Measurements from ENCODE around the gene ELMO1. TPM values are rescaled to one million over a fixed set of nuclear protein-coding genes. Genes with fewer than 3 reads are reported as not detected.

The ELMO1 gene
- total and polyA plus RNA-seq, 4 donors: 10.1 to 183 (median 34.4) TPM

DNA sequence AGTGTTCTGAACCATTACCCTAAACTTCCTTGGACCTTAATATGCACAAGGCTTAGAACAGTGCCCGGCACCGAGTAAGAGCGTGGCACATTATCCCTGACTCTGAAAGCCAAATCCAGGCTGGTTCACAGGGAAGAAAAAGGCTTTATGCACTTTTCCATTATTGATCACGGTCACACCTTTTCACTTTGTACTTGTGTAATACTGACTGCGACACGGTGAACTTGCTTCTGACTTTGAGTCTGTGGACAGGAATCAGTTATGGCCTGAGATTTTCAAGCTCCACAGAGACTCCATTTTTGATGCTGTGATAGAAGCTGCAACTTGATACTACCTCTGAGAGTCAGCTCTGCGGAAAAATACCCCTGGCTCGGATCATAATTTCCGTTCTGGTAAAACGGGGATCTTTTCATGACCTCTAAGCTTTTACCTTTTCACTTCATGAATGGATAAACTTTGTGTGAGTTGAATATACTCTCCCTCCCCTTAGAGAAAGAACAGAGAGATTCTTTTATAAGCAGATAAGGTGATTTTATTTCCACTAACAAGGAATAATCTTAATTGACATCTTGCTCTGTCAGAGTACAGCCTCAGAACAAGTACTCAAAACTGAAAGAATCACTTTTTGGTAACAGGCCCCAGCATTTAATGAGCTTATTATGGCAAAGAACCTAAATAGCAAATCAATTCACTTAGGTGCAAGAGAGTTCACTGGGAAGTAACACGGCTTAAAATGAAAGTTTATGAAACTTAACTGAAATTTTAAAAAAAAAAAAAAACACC is 88.8 kb downstream of the ELMO1 start:
- H3K4me1 ChIP-seq (ENCODE audit: control insufficient read depth in 5 of 5, insufficient read depth in 5 of 5, low read length in 5 of 5): peaks cover 3 to 15% (median 4%) of the 10 kb centered on the region in 5 donors
- 90 to 96% methylated on average over 11 of the region's 11 CpGs for WGBS, 2 donors

DNA sequence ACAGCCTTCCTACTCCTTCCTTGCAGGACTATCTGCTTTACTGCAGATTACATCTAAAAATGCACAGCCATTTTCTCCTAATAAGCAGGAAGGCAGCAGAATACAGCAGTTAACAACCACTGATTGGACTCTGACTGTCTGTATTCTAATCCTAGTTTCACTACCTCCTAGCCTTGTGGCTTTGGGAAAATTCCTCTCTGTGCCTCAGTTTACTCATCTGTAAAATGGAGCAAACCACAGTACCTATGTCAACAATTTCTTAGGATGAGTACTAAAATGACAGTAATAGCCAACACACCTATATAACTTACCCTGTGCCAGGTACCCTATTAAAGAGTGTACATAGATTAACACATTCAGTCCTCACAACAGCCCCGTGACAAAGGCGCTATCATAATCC is 89.5 kb downstream of the ELMO1 start:
- no peak for DNase-seq
- Histone ChIP-seq H3K4me1 (ENCODE audit: control insufficient read depth in 5 of 5, insufficient read depth in 5 of 5, low read length in 5 of 5) (peaks cover 3 to 20% (median 11%) of the 10 kb centered on the region in 5 donors), H3K9ac (ENCODE audit: insufficient read depth in 1 of 2, low read length in 2 of 2) (no peak overlapping the region), H3K27ac (ENCODE audit: low read depth in 1 of 2, low read length in 1 of 2) (no peak overlapping the region), H3K9me3 (ENCODE audit: control insufficient read depth in 4 of 4, insufficient read depth in 3 of 4, low read length in 3 of 4) (no peaks in the 10 kb centered on the region), H3K4me3 (no peak overlapping the region), H3K36me3 (ENCODE audit: control insufficient read depth in 4 of 4, insufficient read depth in 4 of 4, low read length in 4 of 4) (no peaks in the 10 kb centered on the region), H3K27me3 (ENCODE audit: control insufficient read depth in 3 of 3, insufficient read depth in 3 of 3, low read length in 2 of 3) (no peaks in the 10 kb centered on the region)
- 92 to 98% methylated on average over 2 of the region's 2 CpGs for WGBS, 2 donors
- no peak for ATAC-seq (ENCODE audit: insufficient read depth, low FRiP score)
- TF ChIP-seq, protein P1, sequence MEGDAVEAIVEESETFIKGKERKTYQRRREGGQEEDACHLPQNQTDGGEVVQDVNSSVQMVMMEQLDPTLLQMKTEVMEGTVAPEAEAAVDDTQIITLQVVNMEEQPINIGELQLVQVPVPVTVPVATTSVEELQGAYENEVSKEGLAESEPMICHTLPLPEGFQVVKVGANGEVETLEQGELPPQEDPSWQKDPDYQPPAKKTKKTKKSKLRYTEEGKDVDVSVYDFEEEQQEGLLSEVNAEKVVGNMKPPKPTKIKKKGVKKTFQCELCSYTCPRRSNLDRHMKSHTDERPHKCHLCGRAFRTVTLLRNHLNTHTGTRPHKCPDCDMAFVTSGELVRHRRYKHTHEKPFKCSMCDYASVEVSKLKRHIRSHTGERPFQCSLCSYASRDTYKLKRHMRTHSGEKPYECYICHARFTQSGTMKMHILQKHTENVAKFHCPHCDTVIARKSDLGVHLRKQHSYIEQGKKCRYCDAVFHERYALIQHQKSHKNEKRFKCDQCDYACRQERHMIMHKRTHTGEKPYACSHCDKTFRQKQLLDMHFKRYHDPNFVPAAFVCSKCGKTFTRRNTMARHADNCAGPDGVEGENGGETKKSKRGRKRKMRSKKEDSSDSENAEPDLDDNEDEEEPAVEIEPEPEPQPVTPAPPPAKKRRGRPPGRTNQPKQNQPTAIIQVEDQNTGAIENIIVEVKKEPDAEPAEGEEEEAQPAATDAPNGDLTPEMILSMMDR (IDR thresholded peaks at IDR 0.05; ENCODE audit: control extremely low read depth, extremely low read depth): no peak

More for the DNA sequence above, 88.8 kb downstream of the ELMO1 start:
- Histone ChIP-seq H3K4me3 (no peak overlapping the region), H3K9ac (ENCODE audit: insufficient read depth in 1 of 2, low read length in 2 of 2) (no peak overlapping the region), H3K36me3 (ENCODE audit: control insufficient read depth in 4 of 4, insufficient read depth in 4 of 4, low read length in 4 of 4) (no peaks in the 10 kb centered on the region), H3K9me3 (ENCODE audit: control insufficient read depth in 4 of 4, insufficient read depth in 3 of 4, low read length in 3 of 4) (no peaks in the 10 kb centered on the region), H3K27me3 (ENCODE audit: control insufficient read depth in 3 of 3, insufficient read depth in 3 of 3, low read length in 2 of 3) (no peaks in the 10 kb centered on the region), H3K27ac (ENCODE audit: low read depth in 1 of 2, low read length in 1 of 2) (no peak overlapping the region)
- ATAC-seq (ENCODE audit: insufficient read depth, low FRiP score) (no peak), DNase-seq (no peak)
- TF ChIP-seq, protein P1 (IDR thresholded peaks at IDR 0.05; ENCODE audit: control extremely low read depth, extremely low read depth): no peak

DNA sequence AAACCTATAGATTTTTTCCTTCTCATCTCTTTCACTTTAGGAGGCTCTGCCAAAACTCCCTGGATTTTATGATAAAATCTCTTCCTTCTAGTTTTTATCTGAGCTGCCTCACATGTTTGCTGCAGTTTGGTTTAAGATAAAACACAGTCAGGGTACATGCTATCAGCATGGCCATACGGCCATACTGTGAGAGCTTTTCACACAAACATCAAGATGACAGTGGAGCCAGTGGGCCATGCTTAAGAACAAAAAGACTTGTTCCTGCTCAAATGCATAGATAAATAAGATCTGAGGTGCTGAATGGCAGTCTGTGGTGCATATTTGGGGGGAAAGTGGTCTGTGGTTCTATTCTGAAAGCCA is 91.0 kb downstream of the ELMO1 start:
- DNase-seq (no peak), ATAC-seq (ENCODE audit: insufficient read depth, low FRiP score) (no peak)
- TF ChIP-seq, protein P1 (IDR thresholded peaks at IDR 0.05; ENCODE audit: control extremely low read depth, extremely low read depth): no peak
- H3K27ac ChIP-seq (ENCODE audit: low read depth in 1 of 2, low read length in 1 of 2): no peak overlapping the region
- H3K4me1 ChIP-seq (ENCODE audit: control insufficient read depth in 5 of 5, insufficient read depth in 5 of 5, low read length in 5 of 5): peaks cover 3 to 20% (median 13%) of the 10 kb centered on the region in 5 donors
- H3K36me3 ChIP-seq (ENCODE audit: control insufficient read depth in 4 of 4, insufficient read depth in 4 of 4, low read length in 4 of 4): no peaks in the 10 kb centered on the region
- no peaks in the 10 kb centered on the region for H3K27me3 ChIP-seq (ENCODE audit: control insufficient read depth in 3 of 3, insufficient read depth in 3 of 3, low read length in 2 of 3)
- no peaks in the 10 kb centered on the region for H3K9me3 ChIP-seq (ENCODE audit: control insufficient read depth in 4 of 4, insufficient read depth in 3 of 4, low read length in 3 of 4)
- H3K4me3 ChIP-seq: no peak overlapping the region
- WGBS, 2 donors: 31 to 53% methylated on average over 1 of the region's 1 CpG
- H3K9ac ChIP-seq (ENCODE audit: insufficient read depth in 1 of 2, low read length in 2 of 2): no peak overlapping the region

Data from lung (tissue), 12 donors.